ENCODE measurements around the gene FSTL5.

The FSTL5 gene

GRCh38 chr4:161936625-161937550, 226.9 kb downstream of the FSTL5 start:
- no peak overlapping the region for H2AFZ ChIP-seq (ENCODE audit: low read depth, low read length, severe bottlenecking)
- H4K20me1 ChIP-seq (ENCODE audit: low read depth, low read length) = no peaks in the 10 kb centered on the region
- H3K9ac ChIP-seq (ENCODE audit: low read length) = no peak overlapping the region
- H3K79me2 ChIP-seq (ENCODE audit: insufficient read depth, low read length) = no peaks in the 10 kb centered on the region
- no peak overlapping the region for H3K4me3 ChIP-seq (ENCODE audit: insufficient read depth, low read length, poor library complexity, severe bottlenecking)
- no peaks in the 10 kb centered on the region for H3K9me3 ChIP-seq (ENCODE audit: insufficient read depth, low read length)
- H3K4me2 ChIP-seq (ENCODE audit: low read depth, low read length, poor library complexity, severe bottlenecking) = no peak overlapping the region
- no peaks in the 10 kb centered on the region for H3K9me2 ChIP-seq (replicated peaks; ENCODE audit: insufficient read depth, low read length)
- H3K27me3 ChIP-seq (ENCODE audit: low read length) = no peaks in the 10 kb centered on the region
- no peaks in the 10 kb centered on the region for H3K36me3 ChIP-seq (ENCODE audit: low read length)
- TF ChIP-seq EZH2phosphoT487 (conservative IDR thresholded peaks at IDR 0.05; ENCODE audit: low read length) = no peak
- TF ChIP-seq CTCF (IDR thresholded peaks at IDR 0.05; ENCODE audit: insufficient read depth, low read length, poor library complexity, severe bottlenecking) = no peak
- H3F3A ChIP-seq (ENCODE audit: insufficient read depth) = no peaks in the 10 kb centered on the region
- H3K27ac ChIP-seq (ENCODE audit: low read depth, low read length) = no peak overlapping the region

GRCh38 chr4:161931089-161931488, 232.7 kb downstream of the FSTL5 start:
- Histone ChIP-seq H3K27me3 (ENCODE audit: low read length) (no peaks in the 10 kb centered on the region), H3K9me3 (ENCODE audit: insufficient read depth, low read length) (no peaks in the 10 kb centered on the region), H3K36me3 (ENCODE audit: low read length) (no peaks in the 10 kb centered on the region), H3K4me2 (ENCODE audit: low read depth, low read length, poor library complexity, severe bottlenecking) (no peak overlapping the region), H3K27ac (ENCODE audit: low read depth, low read length) (no peak overlapping the region), H3K9ac (ENCODE audit: low read length) (no peak overlapping the region), H4K20me1 (ENCODE audit: low read depth, low read length) (no peaks in the 10 kb centered on the region), H3K9me2 (replicated peaks; ENCODE audit: insufficient read depth, low read length) (no peaks in the 10 kb centered on the region), H3K4me3 (ENCODE audit: insufficient read depth, low read length, poor library complexity, severe bottlenecking) (no peak overlapping the region), H3K79me2 (ENCODE audit: insufficient read depth, low read length) (no peaks in the 10 kb centered on the region), H3F3A (ENCODE audit: insufficient read depth) (no peaks in the 10 kb centered on the region), H2AFZ (ENCODE audit: low read depth, low read length, severe bottlenecking) (no peak overlapping the region)
- TF ChIP-seq EZH2phosphoT487 (conservative IDR thresholded peaks at IDR 0.05; ENCODE audit: low read length) (no peak), CTCF (IDR thresholded peaks at IDR 0.05; ENCODE audit: insufficient read depth, low read length, poor library complexity, severe bottlenecking) (no peak)

DNA sequence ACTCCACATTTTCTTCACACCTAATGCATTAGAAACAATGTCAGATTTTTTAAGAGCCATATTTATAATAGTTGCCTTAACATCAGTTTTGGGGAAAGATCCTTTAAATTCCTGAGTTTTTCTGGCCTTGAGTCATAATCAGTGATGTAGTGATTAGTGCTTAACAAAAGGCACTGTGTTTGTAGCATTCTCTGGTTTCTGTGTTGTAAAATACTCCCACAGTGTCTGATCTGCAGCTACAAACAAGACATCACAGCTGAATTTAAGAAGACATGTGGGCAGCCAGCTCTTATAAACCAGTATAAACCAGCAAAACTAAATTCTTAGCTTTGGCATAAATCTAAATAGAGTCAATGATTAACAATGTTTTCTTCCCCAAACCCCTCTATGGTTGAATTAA, 233.8 kb downstream of the FSTL5 start:
- H3K9me2 ChIP-seq (replicated peaks; ENCODE audit: insufficient read depth, low read length) = no peaks in the 10 kb centered on the region
- H3K9me3 ChIP-seq (ENCODE audit: insufficient read depth, low read length) = no peaks in the 10 kb centered on the region
- no peak overlapping the region for H3K9ac ChIP-seq (ENCODE audit: low read length)
- no peaks in the 10 kb centered on the region for H3F3A ChIP-seq (ENCODE audit: insufficient read depth)
- no peaks in the 10 kb centered on the region for H3K36me3 ChIP-seq (ENCODE audit: low read length)
- no peaks in the 10 kb centered on the region for H3K79me2 ChIP-seq (ENCODE audit: insufficient read depth, low read length)
- no peak for TF ChIP-seq EZH2phosphoT487 (conservative IDR thresholded peaks at IDR 0.05; ENCODE audit: low read length)
- no peak for TF ChIP-seq CTCF (IDR thresholded peaks at IDR 0.05; ENCODE audit: insufficient read depth, low read length, poor library complexity, severe bottlenecking)
- no peak overlapping the region for H2AFZ ChIP-seq (ENCODE audit: low read depth, low read length, severe bottlenecking)
- no peaks in the 10 kb centered on the region for H4K20me1 ChIP-seq (ENCODE audit: low read depth, low read length)
- H3K4me3 ChIP-seq (ENCODE audit: insufficient read depth, low read length, poor library complexity, severe bottlenecking) = no peak overlapping the region
- H3K27ac ChIP-seq (ENCODE audit: low read depth, low read length) = no peak overlapping the region
- H3K27me3 ChIP-seq (ENCODE audit: low read length) = no peaks in the 10 kb centered on the region
- no peak overlapping the region for H3K4me2 ChIP-seq (ENCODE audit: low read depth, low read length, poor library complexity, severe bottlenecking)

All from SU-DHL-6 (cell line).